ENCODE measurements around the gene TCEANC.

GRCh38 chrX:13685126-13685763 lies 32.3 kb downstream of the TCEANC start:
- TF ChIP-seq CTCF (IDR thresholded peaks at IDR 0.05) (no peak), POLR2A (IDR thresholded peaks at IDR 0.05) (no peak)
